ENCODE results near the gene PGAM5.

DNA sequence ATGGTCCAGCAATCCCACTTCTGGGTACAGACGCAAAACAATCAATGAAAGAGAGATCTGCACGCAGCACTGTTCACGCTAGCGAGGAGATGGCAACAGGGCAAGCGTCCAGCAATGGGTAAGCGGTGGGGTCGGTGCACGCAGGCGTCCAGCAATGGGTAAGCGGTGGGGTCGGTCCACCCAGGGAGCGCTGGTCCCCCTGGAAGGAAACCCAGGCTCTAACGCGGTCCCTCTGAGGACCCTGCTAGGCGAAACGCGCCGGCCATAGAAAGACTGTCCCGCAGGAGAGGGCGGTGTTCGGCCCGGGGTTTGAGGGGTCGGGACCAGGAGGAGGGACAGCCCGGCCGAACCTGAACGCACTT, 618 bp upstream of the PGAM5 start:
- TF ChIP-seq, protein P1, sequence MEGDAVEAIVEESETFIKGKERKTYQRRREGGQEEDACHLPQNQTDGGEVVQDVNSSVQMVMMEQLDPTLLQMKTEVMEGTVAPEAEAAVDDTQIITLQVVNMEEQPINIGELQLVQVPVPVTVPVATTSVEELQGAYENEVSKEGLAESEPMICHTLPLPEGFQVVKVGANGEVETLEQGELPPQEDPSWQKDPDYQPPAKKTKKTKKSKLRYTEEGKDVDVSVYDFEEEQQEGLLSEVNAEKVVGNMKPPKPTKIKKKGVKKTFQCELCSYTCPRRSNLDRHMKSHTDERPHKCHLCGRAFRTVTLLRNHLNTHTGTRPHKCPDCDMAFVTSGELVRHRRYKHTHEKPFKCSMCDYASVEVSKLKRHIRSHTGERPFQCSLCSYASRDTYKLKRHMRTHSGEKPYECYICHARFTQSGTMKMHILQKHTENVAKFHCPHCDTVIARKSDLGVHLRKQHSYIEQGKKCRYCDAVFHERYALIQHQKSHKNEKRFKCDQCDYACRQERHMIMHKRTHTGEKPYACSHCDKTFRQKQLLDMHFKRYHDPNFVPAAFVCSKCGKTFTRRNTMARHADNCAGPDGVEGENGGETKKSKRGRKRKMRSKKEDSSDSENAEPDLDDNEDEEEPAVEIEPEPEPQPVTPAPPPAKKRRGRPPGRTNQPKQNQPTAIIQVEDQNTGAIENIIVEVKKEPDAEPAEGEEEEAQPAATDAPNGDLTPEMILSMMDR (IDR thresholded peaks at IDR 0.05; ENCODE audit: low read depth, low read length, poor library complexity, severe bottlenecking) = no peak
- no peak for TF ChIP-seq EZH2phosphoT487 (IDR thresholded peaks at IDR 0.05; ENCODE audit: borderline replicate concordance, low read length)

Measured in DOHH2 (cell line).